22Rv1 (cell line): ENCODE data around the gene KRTAP5-5.

Experiments
- H3K27ac ChIP-seq: fragments of 450-650 bp; 2 replicates; pipeline ENCODE4 v1.5.1; 2017
- ZFX ChIP-seq: fragments of 450-650 bp; IDR thresholded peaks from 2 replicates; pipeline ENCODE4 v1.6.1; 2017; ENCODE audit warnings: antibody characterized with exemption, borderline replicate concordance
- TF ChIP-seq, protein P1 (sequence below): fragments of 450-650 bp; IDR thresholded peaks from 2 replicates; pipeline ENCODE4 v1.5.1; 2017; ENCODE audit warnings: mild to moderate bottlenecking

Gene KRTAP5-5

DNA sequence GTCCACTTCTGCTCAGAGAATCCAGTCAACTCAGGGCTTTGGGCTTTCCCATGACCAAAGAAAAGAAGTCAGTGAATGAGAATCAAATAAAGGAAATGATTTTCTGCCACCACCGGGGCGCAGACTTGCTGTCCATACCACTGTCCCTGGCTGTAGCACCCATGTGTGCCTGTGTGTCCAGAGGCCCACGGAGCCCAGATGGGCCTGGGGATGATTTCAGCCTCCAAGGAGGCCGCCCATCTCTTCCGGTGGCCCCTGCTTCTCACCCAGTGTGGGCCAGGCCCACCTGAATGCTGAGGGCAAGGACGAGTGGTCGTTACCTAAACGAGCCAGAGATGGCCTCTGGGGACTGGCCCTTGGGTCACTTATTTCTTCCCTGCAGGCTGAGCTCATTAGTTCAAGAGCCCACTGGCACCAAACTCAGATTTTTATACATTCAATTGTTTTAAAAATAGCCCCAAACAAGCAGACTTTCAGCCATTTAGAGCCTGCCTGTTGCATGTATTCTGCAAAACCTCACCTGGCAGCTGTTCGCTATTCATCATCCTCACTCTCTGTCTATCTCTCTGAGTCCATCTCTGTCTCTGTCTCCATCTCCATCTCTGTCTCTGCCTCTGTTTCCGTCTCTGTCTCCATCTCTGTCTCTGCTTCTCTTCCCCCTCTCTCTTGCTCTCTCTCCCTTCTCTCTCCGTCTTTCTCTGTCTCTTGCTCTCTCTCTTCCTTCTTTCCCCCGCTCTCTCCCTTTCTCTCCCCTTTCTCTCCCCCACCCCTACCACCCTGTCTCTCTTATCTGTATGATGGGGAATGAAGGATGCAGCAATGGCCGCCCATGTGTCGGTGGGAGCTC is 24.2 kb downstream of the KRTAP5-5 start:
- TF ChIP-seq, protein P1, sequence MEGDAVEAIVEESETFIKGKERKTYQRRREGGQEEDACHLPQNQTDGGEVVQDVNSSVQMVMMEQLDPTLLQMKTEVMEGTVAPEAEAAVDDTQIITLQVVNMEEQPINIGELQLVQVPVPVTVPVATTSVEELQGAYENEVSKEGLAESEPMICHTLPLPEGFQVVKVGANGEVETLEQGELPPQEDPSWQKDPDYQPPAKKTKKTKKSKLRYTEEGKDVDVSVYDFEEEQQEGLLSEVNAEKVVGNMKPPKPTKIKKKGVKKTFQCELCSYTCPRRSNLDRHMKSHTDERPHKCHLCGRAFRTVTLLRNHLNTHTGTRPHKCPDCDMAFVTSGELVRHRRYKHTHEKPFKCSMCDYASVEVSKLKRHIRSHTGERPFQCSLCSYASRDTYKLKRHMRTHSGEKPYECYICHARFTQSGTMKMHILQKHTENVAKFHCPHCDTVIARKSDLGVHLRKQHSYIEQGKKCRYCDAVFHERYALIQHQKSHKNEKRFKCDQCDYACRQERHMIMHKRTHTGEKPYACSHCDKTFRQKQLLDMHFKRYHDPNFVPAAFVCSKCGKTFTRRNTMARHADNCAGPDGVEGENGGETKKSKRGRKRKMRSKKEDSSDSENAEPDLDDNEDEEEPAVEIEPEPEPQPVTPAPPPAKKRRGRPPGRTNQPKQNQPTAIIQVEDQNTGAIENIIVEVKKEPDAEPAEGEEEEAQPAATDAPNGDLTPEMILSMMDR, result no peak
- TF ChIP-seq ZFX, result no peak
- H3K27ac ChIP-seq, result no peak overlapping the region

GRCh38 chr11:1654388-1655167 is 25.0 kb downstream of the KRTAP5-5 start:
- no peak overlapping the region for H3K27ac ChIP-seq

GRCh38 chr11:1655168-1656060 is 25.8 kb downstream of the KRTAP5-5 start:
- no peak overlapping the region for H3K27ac ChIP-seq
- no peak for TF ChIP-seq ZFX
- TF ChIP-seq, protein P1, result no peak

More at GRCh38 chr11:1654388-1655167, 25.0 kb downstream of the KRTAP5-5 start:
- TF ChIP-seq, protein P1, result no peak
- TF ChIP-seq ZFX, result no peak

DNA sequence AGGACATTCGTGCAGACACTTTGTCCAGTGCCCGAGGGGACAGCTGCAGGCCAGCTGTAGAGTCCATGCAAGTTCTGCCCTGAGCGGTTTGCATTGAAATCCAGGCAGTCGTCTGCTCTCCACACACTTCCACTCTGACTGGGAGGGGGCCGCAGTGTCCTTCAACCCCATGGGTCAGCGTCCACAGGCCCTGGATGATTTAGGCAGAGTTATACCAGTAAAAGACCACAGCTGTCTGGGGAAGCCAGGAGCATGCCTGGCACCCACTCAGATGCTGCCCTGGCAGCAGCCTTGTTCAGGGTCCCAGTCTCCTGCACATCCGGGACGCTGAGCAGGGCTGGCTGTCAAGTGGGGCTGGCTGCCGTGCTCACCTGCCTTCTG is 26.5 kb downstream of the KRTAP5-5 start:
- no peak overlapping the region for H3K27ac ChIP-seq
- no peak for TF ChIP-seq ZFX
- TF ChIP-seq, protein P1, result no peak

DNA sequence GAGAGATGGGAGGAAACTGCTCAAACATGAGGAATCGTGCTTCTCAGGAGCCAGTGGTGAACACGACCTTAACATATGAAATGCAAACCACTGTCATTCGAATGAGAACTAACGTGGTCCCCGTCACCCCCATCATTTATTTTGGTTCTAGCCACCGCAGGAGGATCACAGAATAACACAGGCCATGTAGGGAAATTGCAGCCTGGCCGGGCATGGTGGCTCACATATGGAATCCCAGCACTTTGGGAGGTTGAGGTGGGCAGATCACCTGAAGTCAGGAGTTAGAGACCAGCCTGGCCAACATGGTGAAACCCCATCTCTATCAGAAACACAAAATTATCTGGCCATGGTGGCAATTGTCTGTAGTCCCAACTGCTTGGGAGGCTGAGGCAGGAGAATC is 27.1 kb downstream of the KRTAP5-5 start:
- H3K27ac ChIP-seq, result no peak overlapping the region
- no peak for TF ChIP-seq ZFX
- TF ChIP-seq, protein P1, result no peak

DNA sequence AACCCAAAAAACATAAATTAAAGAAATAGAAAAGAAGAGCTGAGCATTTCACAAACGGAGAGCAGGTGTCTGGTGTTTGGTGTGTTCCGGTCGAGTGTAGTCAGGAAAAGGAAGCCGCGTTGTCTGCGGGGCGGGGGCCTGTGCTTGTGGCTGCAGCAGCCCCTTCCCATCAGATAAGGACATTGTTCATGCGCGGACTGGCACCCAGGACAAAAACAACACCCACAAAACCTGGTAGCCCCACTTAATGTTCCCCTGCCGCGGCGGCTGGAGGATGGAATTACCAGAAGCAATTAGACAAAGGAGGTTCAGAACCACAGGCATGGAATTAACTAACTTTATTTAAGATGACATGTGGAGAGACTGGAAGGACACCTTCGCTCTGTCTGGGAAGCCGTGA is 29.9 kb downstream of the KRTAP5-5 start:
- no peak overlapping the region for H3K27ac ChIP-seq
- TF ChIP-seq ZFX, result no peak
- TF ChIP-seq, protein P1, result no peak
